Measurements from ENCODE around the gene LCE3C. TPM values are rescaled to one million over a fixed set of nuclear protein-coding genes. Genes with fewer than 3 reads are reported as not detected.

Gene LCE3C
- total and polyA plus RNA-seq, 2 donors (not counting 3 experiments of a cell fraction or from before 2014, with no cell fraction given), result not detected

DNA sequence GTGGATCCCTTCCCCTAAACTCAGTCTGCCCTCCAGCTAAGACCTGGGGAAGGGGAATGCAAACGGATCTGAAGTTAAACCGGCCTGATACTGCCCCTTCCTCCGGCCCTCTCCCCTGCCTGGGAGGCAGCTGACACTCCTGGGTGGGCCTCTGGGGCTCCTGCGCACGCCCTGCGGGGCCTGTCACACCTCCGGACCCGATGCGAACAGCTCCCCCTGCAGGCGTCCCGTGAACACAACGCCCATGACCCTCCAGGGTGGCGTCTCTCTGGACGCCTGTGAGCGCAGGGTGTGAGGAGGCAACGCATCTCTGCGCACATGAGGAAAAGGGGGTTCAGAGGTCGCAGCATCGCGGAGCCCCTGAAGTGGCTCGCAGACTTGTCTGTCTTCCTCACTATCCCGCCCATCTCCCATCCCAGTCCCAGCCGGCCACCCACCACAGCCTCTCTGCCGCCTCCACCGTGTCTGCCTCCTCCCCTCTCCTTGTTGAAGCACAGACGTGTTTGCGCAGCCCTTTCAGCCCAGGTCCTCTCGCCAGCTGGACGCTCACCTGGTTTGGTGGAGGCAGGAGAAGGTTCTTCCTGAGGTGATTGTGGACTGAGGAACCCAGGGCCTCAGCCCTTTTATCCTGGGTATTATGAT lies 23.3 kb downstream of the LCE3C start:
- Histone ChIP-seq H3K4me1 (ENCODE audit: control insufficient read depth, extremely low read depth, insufficient read depth, low read length) (no peaks in the 10 kb centered on the region), H2AFZ (ENCODE audit: low read depth, low read length) (no peak overlapping the region), H3K79me2 (ENCODE audit: control insufficient read depth, insufficient read depth, low read length) (no peaks in the 10 kb centered on the region), H3K9ac (replicated peaks; ENCODE audit: extremely low read depth, insufficient read depth, low read length) (no peak overlapping the region), H3K36me3 (ENCODE audit: control insufficient read depth in 2 of 2, extremely low read depth in 1 of 2, insufficient read depth in 2 of 2, low read length in 2 of 2) (no peaks in the 10 kb centered on the region), H3K27me3 (ENCODE audit: control insufficient read depth in 2 of 2, insufficient read depth in 2 of 2, low read length in 2 of 2) (no peaks in the 10 kb centered on the region), H4K20me1 (replicated peaks; ENCODE audit: control insufficient read depth, extremely low read depth, insufficient read depth, low read length) (no peaks in the 10 kb centered on the region), H3K9me3 (replicated peaks; ENCODE audit: control insufficient read depth, insufficient read depth, low read length) (peaks cover 2% of the 10 kb centered on the region), H3K4me3 (replicated peaks in 1 of 3; ENCODE audit: insufficient read depth in 1 of 3, low read depth in 1 of 3, low read length in 3 of 3) (no peak overlapping the region), H3K9me1 (replicated peaks; ENCODE audit: control insufficient read depth, extremely low read depth, insufficient read depth, low read length) (no peaks in the 10 kb centered on the region), H3K27ac (ENCODE audit: insufficient read depth, low read depth, low read length) (no peak overlapping the region), H3K4me2 (ENCODE audit: insufficient read depth, low read length) (no peak overlapping the region)
- dilution Hi-C loops (cut with MboI; ENCODE audit: extremely low pct_ligation_motif_present, low sequenced_read_pairs), result no loop called here
- no TSS peak for BruUV-seq (replicated peaks)
- ChIA-PET CTCF (interaction anchor here (1.4 kb wide), 1 partner anchor 13 kb away, joined by 3 read pairs; no protein-coding TSS in a partner anchor), POLR2A (no interaction called here)
- DNase-seq (ENCODE audit: low read depth, low spot score) (no peak), FAIRE-seq (no peak)
- intact Hi-C loops (cut with micrococcal nuclease), result no loop called here
- TF ChIP-seq, protein P1, sequence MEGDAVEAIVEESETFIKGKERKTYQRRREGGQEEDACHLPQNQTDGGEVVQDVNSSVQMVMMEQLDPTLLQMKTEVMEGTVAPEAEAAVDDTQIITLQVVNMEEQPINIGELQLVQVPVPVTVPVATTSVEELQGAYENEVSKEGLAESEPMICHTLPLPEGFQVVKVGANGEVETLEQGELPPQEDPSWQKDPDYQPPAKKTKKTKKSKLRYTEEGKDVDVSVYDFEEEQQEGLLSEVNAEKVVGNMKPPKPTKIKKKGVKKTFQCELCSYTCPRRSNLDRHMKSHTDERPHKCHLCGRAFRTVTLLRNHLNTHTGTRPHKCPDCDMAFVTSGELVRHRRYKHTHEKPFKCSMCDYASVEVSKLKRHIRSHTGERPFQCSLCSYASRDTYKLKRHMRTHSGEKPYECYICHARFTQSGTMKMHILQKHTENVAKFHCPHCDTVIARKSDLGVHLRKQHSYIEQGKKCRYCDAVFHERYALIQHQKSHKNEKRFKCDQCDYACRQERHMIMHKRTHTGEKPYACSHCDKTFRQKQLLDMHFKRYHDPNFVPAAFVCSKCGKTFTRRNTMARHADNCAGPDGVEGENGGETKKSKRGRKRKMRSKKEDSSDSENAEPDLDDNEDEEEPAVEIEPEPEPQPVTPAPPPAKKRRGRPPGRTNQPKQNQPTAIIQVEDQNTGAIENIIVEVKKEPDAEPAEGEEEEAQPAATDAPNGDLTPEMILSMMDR (IDR thresholded peaks at IDR 0.05; ENCODE audit: extremely low read depth in 1 of 2, insufficient read depth in 1 of 2, low read depth in 1 of 2, low read length in 2 of 2), result no peak
- no peak for TF ChIP-seq FOS (IDR thresholded peaks at IDR 0.05; ENCODE audit: borderline replicate concordance, insufficient read depth, low read length)
- TF ChIP-seq POLR2AphosphoS5 (IDR thresholded peaks at IDR 0.05; ENCODE audit: insufficient read depth, low read depth, low read length), result no peak
- TF ChIP-seq JUN (IDR thresholded peaks at IDR 0.05; ENCODE audit: borderline replicate concordance, insufficient read depth, insufficient read length, low read depth), result no peak
- no peak for TF ChIP-seq GATA2 (IDR thresholded peaks at IDR 0.05; ENCODE audit: insufficient read depth, insufficient read length, low read depth, low read length)
- TF ChIP-seq EZH2 (IDR thresholded peaks at IDR 0.05; ENCODE audit: borderline replicate concordance, low read depth, low read length, severe bottlenecking), result no peak
- TF ChIP-seq POLR2A (IDR thresholded peaks at IDR 0.05; ENCODE audit: low read depth, low read length), result no peak
- TF ChIP-seq, protein P2, sequence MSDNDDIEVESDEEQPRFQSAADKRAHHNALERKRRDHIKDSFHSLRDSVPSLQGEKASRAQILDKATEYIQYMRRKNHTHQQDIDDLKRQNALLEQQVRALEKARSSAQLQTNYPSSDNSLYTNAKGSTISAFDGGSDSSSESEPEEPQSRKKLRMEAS (IDR thresholded peaks at IDR 0.05; ENCODE audit: insufficient read depth, insufficient read length), result no peak
- TF ChIP-seq MYC (IDR thresholded peaks at IDR 0.05; ENCODE audit: low read depth, low read length), result no peak

Measured in endothelial cell of umbilical vein (primary cell).